TTC549 (cell line): ENCODE results near the gene POLE4.

ENCODE experiments used
- FAIRE-seq: peaks from 2 replicates; lab custom pipeline; 2012; peaks lifted over from hg19 to GRCh38; lab: Jason Lieb, UNC

POLE4 gene, protein sequence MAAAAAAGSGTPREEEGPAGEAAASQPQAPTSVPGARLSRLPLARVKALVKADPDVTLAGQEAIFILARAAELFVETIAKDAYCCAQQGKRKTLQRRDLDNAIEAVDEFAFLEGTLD

DNA sequence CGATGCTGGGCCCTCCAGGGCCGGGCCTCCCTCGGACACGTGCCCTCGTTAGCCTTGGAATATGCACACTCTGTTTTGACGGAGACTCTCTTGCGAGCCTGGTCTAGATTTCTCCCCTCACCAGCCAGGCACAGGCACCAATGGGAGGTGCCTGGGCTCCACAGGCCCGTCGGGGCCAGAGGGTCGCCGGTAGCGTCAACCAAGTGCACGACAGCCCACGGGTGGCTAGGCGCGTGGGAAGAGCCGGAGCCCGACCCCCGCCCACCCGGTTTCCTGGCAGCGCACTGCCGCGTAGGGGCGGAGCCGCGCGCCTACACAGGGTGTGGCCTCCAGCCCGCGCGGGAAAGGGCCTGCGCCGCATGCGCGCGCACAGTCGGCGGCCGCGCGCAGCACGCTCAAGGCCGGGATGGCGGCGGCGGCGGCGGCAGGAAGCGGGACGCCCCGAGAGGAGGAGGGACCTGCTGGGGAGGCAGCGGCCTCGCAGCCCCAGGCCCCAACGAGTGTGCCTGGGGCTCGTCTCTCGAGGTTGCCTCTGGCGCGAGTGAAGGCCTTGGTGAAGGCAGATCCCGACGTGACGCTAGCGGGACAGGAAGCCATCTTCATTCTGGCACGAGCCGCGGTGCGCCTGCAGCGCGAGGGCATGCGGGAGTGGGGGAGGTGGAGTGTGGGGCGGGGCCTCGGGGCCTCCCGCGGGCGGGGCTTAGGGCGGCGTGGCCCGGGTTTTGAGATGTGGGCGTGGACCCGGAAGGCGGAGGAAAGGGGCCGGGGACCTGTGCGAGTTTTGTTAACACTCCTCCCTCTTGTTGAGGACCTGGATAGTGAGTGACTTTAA, at the start of gene POLE4:
POLE4 (plus strand) TSS at position 370 of the 832 bp plus-strand sequence; CDS start at position 407, 37 bp downstream.
- FAIRE-seq: no peak

DNA sequence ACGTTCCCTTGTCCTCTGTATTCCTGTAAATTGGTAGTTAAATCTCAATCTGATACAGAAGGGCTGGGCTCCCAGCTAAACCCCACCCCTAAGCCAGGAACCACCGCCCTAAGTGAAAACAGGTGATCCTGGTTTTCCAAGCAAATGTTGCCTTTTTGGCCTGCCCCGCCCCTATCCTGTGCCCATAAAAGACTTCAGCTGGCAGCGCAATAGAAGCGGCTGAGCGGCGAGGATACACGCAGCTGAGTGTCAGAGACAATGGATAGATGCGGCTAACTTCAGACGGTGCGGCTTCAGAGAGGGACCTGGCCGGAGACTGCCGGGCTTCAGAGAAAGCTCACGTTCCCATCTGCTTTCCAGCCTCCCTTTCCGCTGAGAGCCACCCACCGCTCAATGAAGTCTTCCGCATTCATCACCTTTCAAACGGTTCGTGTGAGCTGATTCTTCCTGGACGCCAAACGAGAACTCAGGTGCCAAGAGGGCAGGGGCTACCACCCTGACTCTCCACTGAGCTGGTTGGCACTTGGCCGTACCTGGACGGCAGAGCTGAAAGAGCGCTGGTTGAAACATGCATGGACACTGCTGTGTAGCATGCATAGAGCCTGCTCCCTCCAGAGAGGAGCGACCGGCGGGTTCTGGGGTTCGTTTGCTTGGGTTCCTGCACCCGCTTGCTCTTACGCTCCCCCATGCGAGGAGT, 49.5 kb upstream of the POLE4 start:
- FAIRE-seq: no peak

DNA sequence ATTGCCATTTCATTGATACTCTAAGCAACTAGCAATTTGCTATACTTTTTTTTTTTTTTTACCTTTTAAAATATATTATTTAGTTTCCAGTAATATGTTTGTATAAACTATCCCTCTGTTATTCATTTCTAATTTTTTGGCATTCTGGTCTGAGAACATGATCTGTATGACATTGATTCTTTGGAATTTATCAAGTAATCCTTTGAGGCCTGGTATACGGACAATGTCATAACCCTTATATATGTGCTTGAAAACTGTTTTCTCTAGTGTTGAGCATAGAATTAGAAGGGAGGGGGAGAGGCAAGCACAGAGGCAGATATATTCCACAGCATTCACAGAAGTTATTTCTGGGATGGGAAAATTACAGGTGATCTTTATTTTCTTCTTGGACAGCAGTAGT, 48.2 kb upstream of the POLE4 start:
- FAIRE-seq: no peak

DNA sequence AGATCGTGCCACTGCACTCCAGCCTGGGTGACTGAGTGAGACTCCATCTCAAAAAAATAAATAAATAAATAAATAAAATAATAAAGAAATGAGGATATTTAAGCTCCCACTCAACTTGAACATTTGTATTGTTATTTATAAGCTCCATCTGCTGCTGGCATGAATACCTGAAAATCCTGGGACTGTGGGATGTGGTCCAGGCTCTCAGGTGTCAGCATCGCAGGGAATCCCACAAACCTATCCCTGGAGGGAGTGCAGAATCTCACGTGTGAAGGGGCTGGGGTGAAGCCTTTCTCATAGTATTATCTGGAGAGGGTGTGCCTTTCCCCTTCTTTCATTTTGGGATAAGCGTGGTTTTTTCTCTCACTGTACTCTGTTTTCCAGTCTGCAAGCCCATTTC, 47.4 kb upstream of the POLE4 start:
- FAIRE-seq: no peak

DNA sequence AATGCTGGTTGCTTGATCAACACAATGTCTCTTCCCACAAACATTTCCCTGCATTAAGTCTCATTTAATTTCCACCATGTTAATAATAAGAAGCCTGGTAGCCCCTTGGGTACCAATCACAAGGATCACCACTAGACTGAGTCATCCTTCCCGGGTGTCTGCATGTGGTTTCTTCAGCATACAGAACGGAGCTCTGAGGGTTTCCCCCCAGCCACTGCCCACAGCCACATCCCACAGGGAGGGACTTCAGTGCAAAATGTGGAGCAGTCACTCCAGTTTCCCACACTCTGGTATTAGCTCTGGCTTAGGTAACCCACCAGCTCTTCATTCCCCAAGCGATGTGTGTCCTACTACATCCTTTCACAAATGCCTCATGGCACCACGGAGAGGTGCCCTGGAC, 42.7 kb upstream of the POLE4 start:
- FAIRE-seq: no peak

DNA sequence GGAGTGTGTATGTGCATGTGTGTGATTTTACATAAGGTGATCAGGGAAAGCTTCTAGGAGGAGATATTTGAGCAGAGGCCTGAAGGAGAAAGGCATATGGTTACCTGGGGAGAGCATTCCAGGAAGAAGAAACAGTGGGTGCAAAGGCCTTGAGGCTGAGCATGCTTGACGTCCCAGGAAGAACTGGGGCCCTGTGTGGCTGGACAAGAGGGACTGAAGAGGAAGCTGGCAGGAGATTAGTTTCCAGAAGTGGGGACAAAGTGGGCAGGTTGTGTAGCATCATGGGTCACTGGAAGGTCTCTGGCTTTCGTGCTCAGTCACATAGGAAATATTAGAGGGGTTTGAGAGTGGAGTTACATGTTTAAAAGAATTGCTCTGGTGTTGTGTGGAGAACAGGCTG, 42.0 kb upstream of the POLE4 start:
- FAIRE-seq: no peak

DNA sequence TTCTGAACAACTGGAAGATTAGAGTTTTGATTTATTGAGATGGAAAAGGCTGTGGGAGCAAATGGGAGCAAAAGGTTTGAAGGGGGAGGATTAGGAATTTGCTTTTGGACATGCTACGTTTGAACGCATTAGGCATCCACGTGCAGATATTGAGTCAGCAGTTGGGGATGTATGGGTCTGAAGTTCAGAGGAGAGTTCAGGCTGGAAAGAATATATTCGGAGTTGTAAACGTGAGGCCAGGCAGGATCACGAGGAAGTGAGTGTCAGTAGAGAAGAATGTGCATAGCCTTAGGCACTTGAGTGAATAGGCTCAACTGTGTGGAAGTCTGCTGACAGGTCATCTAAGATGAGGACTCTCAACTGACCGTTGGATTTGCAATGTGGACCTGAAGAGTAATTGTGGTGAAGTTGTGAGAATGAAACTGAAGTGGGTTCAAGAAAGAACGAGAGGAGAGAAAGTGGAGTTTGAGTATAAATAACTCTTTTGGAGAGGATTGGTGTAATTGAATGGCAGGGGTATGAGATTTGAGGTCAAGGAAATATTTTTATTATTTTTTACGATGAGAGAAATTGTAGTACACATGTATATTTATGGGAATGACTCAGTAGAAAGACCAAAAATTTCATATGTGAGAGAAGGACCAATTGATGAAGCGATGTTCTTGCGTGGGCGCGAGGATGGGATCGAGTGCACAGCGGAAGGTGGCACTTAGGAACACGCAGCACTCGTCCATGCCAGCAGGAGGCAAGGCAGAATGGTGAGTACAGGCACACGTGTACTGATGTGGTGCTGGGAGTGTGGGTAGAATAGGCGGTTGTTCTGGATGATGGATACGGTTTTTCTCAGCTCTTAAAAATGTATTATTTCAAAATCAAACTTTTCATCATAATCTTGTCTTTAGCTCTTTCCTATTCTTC, 40.5 kb upstream of the POLE4 start:
- FAIRE-seq: no peak

DNA sequence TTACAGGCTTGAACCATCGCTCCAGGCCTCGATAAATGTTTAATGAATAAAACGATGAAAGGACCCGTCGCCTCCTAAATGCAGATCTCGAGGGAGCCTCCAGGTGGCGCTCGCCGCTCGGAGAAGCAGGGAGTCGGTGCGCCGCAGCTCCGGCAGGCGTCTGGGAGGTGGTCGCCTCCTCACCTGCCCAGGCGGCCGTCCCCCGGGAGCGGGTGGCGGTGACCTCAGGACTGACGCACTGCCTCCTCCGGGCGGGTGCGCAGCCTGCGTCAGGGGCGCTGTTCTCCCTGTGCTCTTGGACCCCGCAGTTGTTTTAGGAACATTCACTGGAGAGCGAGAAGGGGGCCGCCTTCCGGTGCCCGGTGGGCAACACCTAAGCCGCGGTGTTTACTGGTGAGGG, 38.6 kb upstream of the POLE4 start:
- FAIRE-seq: no peak

DNA sequence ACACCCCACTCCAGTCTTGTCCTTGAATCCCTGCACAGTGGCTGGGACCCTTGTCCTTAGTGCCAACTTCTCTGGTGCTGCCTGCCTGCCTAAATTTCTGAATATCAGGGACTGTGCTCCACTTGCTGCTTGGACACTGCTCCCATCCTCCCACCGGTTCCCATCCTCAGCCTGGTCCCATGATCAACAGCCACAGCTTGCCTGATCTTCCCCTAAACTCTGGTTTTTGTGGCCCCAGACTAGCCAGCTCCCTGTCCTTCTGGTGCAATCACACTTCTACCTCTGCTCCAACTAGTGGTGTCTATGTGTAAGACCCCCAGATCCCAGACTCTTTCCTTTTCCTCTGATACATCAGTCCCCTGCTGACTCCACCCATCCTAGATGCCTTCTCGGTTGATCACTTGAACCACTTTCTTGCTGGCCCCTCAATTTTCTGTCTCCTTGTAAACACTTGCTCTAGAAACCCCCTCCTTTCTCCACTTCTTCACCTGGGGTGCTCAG, 37.2 kb upstream of the POLE4 start:
- no peak for FAIRE-seq

DNA sequence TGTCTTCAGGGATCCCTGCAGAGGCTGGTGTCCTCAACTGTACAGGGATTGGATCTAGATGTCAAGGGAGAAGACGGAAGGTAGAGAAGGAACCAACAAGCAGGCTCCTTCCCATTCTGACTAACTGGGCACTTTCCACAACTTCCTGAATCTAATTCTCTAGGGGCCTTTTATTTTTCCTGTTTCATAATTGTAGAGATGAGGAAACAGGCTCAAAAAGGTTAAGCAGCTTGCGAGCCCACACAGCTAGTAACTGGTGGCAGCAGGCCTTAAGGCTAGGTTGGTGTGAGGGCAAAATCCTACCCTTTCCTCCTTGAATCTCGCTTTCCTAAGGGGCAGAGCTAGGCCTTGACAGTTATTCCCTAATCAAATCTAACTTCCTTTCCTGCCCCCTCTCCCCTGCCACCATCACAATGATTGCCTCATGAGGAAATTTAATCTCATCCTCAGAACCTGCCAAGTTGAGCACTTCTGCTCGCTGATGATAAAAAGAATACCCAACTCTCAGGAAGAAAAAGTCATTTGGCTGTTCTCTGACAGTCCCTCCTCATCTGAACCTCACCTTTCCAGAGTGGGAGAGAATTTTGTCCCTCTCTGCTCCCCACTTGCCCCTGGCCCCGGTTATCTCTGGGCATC, 35.7 kb upstream of the POLE4 start:
- no peak for FAIRE-seq

DNA sequence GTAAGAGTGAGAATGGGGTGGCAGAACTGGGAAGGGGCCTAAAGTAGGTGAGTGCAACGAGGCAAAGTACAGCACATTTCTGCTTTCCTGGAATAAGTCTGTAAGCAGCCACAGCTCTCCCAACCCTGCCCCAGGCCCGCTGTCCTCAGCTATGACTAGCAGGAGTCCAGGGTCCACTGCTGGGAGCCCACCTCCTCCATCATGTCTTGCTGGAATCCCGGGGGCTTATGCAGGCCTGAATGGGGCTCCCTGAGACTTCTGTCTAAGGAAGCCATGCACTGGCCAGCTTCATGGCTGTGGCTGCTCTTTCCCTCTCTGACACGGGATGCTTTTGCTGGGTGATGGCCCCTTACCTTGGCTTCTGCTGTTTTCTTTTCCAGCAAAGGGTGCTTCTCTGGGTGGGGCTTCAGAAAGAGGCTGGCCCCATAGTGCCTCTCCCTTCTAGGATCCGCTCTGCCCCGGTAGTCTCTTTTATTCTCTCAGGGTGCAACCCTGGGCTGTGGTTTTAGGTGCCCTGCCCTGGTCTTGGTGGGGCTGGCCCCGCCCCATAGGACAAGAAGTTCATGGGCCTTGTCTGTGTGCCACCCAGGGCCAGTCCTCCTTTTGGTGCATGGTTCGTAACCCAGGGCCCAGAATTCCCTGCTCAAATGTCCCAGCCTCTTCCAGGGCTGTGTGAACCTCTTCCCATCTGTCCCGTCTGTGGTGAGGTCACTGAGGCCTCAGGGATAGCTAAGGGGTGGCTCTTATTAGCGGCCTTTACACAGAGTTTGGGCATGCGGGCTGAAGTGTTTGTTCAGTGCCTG, 33.8 kb upstream of the POLE4 start:
- no peak for FAIRE-seq

DNA sequence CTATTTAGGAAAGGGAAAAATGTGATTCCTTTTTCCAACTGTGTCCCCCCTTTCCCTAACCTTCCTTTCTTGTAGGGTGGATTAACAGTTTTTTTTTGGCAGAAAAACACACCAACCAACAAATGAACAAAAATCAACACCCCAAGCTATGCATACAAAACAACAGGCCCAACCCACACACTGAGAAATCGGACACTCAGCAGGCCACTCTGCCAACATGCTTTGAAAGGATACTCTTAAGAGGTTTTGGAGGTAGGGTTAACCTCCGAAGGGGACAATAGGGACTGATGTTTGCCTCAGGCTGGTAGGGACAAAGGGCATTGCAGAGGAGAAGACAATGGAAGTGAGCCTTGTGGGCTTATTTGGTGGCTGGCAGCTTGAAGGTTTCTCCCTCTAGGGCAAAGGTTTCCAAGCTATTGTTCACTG, 33.1 kb upstream of the POLE4 start:
- no peak for FAIRE-seq

DNA sequence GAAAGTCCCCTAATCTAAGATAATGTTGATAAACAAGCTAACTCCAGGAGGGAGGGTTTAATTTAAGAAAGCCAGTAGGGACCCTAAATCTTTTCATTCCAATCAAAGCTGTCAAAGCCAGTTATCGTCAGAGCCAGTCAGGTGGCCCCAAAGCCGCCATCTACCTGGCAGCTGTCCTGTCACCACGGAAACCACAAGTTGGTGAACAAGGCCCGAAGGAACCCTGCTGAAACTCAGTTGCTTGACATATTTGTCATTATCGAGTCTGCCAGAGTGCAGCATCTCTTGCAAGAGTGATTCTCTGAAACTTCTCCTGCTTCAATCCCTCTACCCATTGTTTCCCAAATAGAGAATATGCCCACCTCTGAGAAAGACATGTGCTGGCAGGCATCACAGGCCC, 30.8 kb upstream of the POLE4 start:
- FAIRE-seq: no peak

DNA sequence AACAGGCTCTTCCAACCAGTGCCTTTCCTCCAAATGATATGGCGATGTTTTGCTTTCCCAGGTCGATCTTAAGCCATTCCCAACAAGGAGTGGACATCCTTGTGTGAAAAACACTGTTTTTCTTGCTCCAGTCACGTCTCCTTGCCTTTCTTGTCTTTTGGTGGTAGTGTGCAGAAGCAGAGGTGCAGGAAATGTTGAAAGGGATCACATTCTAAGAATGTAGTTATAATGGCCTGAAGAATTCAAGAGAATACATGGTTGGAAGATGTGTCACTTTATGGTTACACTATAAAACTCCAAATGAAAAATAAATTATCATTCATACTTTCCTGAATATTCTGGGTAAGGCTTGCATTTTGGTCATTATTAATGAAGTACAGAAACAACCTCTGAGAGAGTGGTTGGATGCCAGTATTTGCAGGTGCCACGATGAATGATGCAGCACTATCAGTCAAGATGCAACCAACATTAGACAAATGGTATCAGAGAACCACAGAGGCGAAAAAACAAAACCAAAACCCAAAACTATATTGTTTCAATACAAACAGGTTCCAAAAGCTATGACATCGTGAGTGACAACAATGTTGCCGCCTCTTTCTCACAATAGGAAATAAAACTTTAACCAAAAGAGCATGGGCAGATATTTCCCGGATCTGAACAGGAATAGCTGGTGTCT, 27.5 kb upstream of the POLE4 start:
- FAIRE-seq: no peak

DNA sequence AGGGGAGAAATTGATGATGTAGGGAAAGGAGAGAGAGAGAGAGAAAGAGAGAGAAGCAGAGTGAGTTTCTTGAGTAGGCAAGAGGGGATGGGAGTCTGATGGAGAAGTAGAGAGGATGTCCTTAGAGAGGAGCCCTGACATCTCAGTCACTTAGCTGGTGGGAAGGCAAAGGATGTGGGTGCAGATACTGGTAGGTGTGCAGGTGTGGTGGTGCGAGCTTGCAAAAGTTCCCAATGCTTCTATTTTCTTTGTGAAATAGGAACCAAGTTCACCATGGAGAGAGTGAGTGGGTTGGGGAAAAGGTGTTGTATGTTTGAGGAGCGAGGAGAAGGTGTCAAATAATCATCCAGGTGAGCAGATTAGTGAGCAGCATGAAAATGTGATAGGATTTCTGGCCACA, 26.5 kb upstream of the POLE4 start:
- FAIRE-seq: no peak

DNA sequence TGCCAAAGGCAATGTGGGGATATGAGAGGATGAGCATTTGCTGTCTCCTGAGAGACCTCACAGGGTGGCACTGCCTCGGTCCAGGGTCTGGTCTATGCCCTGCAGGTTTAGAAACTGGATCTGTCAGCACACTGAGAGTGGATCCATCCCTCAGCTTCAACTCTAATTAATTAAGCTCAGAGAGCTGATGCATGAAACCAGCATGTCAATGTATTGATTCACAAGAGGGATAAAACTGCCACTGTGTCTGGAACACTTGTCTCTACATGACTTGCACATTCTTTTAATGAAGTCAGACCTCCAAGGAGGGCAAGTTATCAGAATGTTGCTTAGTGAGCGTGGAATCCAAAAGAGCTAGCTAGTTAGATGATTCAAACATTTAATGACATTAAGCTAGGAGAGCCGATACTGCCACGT, 22.5 kb upstream of the POLE4 start:
- FAIRE-seq: no peak

DNA sequence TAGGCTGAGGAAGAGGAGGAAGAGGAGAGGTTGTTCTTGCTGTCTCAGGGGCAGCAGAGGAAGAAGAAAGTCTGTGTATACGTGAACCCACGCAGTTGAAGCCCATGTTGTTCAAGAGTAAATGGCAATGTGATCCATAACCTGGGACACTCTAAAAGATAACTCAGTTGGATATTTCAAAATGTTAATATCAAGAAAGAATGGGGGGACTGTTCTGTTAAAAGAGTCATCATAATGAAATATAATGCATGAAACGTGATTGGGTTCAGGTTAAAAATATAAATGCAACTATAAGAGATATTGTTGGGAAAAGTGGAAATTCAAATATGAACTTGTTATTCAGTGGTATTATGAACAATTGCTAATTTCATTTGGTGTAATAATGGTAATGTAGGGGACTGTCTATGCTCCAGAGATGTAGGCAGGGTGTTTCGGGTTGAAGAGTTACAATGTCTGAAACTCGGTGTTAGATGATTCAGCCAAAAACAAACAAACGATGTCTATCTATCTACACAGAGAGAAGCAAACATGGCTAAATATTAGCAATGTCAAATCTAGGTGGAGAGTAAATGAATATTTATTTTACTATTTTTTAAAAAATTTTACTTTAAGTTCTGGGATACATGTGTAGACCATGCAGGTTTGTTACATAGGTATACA, 21.1 kb upstream of the POLE4 start:
- FAIRE-seq: no peak

DNA sequence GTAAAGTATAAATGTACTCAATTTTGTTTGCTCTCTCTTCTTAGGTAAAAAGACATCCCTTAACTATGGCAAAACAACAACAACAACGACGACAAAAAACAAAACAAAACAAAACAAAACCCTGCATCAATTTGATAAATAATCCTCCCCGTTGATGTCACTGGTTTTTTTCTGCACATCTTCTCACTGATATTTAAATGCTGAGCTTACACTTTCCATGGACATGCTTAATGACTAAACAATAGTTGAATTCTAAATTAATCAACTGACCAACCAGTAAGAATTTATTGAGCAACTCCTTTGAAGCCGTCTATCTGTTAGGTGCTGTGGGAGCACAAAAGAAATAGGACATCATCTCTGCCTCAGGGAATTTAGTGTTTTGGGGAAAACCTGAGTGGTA, 20.2 kb upstream of the POLE4 start:
- FAIRE-seq: no peak

DNA sequence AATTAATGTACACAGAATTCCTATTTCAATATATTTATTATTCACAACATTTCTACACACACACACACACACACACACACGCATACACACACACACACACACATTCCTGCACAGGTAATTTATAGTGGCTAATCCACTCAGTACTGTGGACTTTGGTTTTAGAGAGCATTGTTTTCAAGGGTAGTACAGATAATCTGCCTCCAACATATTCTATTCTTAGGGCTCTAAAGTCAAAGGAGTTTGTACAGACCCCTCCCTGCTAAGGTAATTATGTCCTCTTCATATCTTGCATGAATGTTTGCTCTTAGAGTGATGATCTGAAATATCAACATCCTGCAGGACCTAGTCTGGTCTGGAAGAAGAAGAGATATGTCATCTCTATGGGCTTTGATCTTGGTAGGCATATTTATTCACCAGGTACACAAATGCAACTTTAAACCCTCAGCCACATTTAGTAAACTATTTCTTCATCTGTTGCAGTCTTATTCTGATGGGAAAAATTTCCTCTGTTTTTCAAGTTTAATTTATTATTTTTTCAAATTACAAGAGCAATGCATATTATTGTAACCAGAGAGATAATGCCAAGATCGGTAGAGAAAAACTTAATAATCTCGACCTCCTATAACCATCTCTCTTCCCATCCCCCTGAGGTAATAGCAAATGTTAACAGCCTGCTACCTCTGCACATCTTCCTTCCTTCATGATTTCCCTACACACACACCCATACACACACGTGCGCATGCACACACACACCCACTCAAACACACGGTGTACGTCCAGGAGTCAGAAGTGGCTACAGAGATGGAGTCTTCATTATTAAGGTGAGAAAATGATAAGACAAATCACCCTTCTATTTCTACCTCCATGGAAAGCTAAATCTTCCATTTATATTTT, 18.3 kb upstream of the POLE4 start:
- no peak for FAIRE-seq
